GM11168 (cell line): ENCODE measurements around the gene ACTL7B.
"Not testable (repeated sequence)": the region's sequence is repeated elsewhere in the genome, so short reads cannot be mapped to it uniquely, and the experiment has no call there.

Experiments
- in situ Hi-C: fragments of 300-500 bp; cut with MboI; formaldehyde crosslinking; loops from one replicate; pipeline ENCODE4 v1.12.0; 2022; ENCODE audit warnings: low sequenced_read_pairs; ENCODE audit not compliant: unreplicated experiment

The ACTL7B gene

GRCh38 chr9:108848296-108848695, 7.5 kb downstream of the ACTL7B start:
- in situ Hi-C loops: not testable (repeated sequence)

GRCh38 chr9:108845947-108846346, 9.8 kb downstream of the ACTL7B start:
- in situ Hi-C loops: no loop called here

- in situ Hi-C loops: no loop called here
Observed at GRCh38 chr9:108845507-108845906, 10.3 kb downstream of the ACTL7B start.

GRCh38 chr9:108844856-108845255, 10.9 kb downstream of the ACTL7B start:
- in situ Hi-C loops: no loop called here

- in situ Hi-C loops: no loop called here
Observed at GRCh38 chr9:108844391-108844790, 11.4 kb downstream of the ACTL7B start.

- in situ Hi-C loops: no loop called here
Observed at GRCh38 chr9:108842610-108843295, 13.0 kb downstream of the ACTL7B start.

- in situ Hi-C loops: not testable (repeated sequence)
Observed at GRCh38 chr9:108839561-108839960, 16.2 kb downstream of the ACTL7B start.

DNA sequence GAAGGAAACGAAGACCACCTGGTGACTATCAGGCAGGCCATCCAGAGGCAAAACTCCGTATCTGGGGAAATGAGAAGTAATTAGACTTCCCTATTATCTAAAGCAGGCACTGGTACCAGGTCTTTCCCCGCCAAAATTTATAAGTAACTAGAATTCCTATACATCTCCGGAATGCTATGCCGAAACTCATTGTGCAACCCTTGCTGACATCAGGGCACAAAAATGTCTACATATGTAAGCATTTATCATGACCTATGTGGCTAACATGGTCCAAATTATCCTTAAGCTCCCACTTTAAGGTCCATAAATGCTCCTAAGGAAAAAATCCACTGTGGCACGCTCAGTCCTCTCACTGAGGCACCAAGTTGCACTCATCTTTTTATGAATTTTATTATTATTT, 17.8 kb downstream of the ACTL7B start:
- in situ Hi-C loops: no loop called here

DNA sequence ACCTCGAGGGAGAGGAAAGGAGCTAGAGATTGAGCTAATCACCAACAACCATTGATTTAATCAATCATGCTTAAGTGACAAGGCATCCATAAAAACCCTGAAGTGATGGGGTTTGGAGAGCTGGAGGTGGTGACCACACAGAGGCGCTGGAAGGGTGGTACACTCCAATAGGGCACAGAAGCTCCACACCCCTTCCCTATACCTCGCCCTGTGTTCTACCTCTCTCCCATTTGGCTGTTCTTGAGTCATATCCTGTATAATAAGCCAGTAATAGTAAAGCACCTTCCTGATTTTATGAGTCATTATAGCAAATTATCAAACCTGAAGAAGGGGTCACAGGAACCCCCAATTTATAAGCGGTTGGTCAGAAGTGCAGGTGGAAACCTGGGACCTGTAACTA, 18.3 kb downstream of the ACTL7B start:
- in situ Hi-C loops: no loop called here

DNA sequence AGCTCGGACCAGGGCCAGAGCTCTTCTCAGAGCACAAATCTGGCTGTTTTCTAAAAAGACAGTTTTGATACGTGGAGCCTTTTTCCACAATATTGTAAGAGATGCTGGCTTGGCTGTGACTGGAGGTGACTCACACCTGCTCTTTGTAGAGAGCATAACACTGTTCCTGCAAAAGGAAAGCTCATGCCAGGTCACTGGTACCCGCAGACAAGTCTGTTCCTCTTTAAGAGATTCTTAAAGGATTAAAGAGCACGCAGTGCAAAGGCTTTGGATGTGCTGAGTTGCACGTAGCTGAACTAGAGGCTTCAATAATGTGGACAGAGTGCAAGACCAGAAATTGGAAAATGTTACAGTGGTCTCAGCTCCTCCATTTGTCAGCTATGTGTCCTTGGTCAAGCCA, 19.0 kb downstream of the ACTL7B start:
- in situ Hi-C loops: no loop called here

GRCh38 chr9:108836319-108836718, 19.5 kb downstream of the ACTL7B start:
- in situ Hi-C loops: no loop called here

DNA sequence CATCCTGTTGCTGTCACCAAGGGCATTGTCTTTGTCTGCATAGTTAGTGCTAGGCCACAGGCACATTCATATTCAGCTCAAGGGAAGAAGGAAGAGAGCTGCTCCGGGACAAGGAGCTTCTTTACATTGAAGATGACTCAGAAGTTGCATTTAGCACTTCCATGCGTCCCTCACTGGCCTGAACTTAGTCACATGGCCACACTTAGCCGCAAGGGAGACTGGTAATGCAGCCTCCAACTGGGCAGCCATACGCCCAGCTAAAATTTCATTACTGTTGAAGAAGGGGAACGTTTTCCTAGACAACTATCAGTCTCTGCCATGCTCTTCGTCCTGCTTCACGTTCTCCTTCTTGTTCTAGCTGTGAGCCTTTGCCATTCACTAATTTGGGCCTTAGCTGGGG, 20.0 kb downstream of the ACTL7B start:
- in situ Hi-C loops: no loop called here

GRCh38 chr9:108834959-108835665, 20.7 kb downstream of the ACTL7B start:
- in situ Hi-C loops: no loop called here

- in situ Hi-C loops: no loop called here
Observed at GRCh38 chr9:108832179-108832500, 23.6 kb downstream of the ACTL7B start.

DNA sequence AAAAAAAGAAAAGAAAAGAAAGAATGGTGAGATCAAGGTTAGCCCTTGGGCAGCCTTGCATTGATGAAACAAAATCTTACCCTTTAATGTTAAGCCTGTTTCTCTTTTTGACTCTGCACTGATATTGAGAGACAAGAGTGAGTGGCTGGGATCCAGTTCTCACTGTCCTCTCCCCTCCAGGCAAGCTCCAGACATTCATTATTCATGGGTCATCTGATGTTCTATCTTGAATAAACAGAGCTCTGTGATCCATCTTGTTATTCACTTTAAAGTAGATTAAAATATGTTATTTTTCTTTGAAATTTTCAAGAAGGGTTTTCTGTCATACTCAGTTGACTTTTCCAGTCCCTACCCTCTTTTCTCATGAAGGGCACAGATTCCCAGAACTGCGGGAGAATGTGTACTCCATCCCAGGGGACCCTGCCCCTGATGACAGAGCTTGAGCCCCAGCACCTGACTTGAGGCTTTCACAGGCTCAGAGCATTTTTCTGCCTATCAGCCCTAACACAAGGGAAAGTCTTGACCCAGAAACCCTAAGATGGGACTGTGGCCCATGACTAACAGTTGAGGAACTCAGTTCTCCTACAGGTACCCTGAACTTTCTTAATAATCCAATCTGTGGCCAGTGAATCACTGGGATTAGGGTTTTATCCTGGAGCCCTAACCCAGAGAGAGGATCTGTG, 24.1 kb downstream of the ACTL7B start:
- in situ Hi-C loops: no loop called here

- in situ Hi-C loops: no loop called here
Observed at GRCh38 chr9:108830272-108830671, 25.5 kb downstream of the ACTL7B start.

- in situ Hi-C loops: no loop called here
Observed at GRCh38 chr9:108823829-108824228, 32.0 kb downstream of the ACTL7B start.

DNA sequence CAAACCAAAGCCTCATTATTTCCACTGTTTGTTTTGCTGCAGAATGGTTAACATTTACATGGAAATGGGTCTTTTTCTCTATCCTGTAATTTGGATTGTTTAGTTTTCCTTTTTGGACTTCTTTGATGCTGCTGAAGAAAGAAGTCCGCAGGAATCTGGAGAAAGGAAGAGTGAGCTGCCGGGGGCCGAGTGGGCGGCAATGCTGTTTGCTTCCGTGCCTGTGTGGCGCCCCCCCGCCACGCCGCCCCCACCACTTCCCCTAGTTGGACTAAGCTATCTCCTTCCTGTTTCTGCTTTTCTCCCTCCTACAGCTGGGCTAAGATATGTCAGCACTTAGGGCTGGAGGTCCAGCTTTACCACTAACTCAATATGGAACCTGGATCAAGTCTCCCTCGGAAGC, 39.7 kb downstream of the ACTL7B start:
- in situ Hi-C loops: no loop called here

DNA sequence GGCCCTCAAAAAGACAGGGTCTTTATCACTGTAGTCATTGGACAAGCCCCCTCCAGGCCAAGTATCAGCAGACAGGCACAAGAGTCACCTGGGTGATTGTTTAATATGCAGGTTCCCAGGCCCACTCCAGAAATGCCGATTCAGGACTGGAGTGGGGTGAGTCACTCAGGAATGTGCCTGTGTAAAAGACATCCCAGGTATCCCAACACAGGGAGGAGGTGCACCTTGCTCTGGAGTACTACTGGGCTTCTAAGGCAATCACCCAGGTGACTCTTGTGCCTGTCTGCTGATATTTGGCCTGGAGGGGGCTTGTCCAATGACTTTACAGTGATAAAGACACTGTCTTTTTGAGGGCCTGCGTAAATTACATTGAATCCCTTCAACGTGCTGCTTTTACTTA, 40.6 kb downstream of the ACTL7B start:
- in situ Hi-C loops: no loop called here

DNA sequence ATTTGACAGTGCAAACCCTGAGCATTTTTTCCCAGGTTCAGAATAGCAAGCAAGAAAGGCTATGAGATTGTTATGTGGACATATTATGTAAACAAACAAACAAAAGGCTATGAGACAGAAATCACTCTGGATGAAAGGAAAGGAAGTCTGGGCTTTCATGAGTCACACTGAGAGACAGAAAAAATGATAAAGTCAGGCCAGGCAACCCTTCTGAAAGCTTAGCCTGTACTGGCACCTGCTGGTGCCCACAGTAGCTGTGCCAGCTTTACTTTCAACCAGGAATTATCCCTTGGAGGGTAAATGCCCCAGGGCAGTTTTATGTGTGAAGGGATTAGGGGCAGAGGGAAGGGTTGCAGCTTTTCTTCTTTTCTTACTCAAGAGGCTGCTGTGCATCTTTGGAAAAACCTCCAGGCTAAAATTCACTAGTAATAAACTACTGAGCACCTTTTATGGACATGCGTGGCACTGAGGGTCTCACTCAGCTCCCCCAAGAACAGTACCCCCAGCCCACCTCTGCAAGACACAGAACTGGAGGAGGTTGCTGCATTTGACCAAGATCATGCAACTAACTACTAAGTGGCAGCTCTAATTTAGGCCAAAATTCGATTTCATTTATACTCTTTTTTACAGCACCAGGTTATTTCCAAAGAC, 41.7 kb downstream of the ACTL7B start:
- in situ Hi-C loops: no loop called here

GRCh38 chr9:108812396-108813025, 43.3 kb downstream of the ACTL7B start:
- in situ Hi-C loops: no loop called here
